ENCODE results near the gene PTH1R.

The PTH1R gene

GRCh38 chr3:46921871-46922271 is 44.4 kb downstream of the PTH1R start:
- Mint-ChIP-seq H3K27me3 (no peaks in the 10 kb centered on the region), H3K27ac (peak overlapping the region; percentile 31), H3K4me3 (no peak overlapping the region), H3K36me3 (peaks cover 65 to 80% of the 10 kb centered on the region in 2 donors), H3K4me1 (peaks cover 31 to 45% of the 10 kb centered on the region in 2 donors), H3K9me3 (peaks cover 5% of the 10 kb centered on the region in 2 donors)
- no peak for DNase-seq
- ATAC-seq (replicated peaks), result no peak

DNA sequence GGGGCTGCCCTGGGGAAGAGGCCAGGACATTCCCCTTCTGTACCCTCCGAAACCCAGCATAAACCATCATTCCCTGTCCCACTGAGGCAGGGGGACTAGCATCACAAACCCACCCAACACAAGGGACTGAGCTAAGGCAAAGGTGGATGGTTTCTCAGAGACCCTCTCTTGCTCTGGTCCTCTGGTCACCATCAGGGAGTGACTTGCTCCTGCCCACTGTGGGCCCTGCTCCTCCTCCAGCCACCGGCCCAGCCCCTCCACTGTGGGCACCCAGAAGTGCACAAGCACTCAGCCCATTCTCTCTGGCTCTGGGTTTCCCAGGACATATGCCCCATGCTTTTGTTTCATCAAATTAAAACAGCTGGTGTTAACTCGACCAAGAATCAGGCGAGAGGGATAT is 44.9 kb downstream of the PTH1R start:
- no peaks in the 10 kb centered on the region for H3K27me3 Mint-ChIP-seq
- H3K4me1 Mint-ChIP-seq, result peaks cover 37 to 47% of the 10 kb centered on the region in 2 donors
- H3K4me3 Mint-ChIP-seq, result no peak overlapping the region
- peaks cover 5% of the 10 kb centered on the region in 2 donors for H3K9me3 Mint-ChIP-seq
- H3K27ac Mint-ChIP-seq, result peak overlapping the region; percentile 51
- ATAC-seq (replicated peaks) (no peak), DNase-seq (no peak)
- H3K36me3 Mint-ChIP-seq, result peaks cover 63 to 76% of the 10 kb centered on the region in 2 donors

DNA sequence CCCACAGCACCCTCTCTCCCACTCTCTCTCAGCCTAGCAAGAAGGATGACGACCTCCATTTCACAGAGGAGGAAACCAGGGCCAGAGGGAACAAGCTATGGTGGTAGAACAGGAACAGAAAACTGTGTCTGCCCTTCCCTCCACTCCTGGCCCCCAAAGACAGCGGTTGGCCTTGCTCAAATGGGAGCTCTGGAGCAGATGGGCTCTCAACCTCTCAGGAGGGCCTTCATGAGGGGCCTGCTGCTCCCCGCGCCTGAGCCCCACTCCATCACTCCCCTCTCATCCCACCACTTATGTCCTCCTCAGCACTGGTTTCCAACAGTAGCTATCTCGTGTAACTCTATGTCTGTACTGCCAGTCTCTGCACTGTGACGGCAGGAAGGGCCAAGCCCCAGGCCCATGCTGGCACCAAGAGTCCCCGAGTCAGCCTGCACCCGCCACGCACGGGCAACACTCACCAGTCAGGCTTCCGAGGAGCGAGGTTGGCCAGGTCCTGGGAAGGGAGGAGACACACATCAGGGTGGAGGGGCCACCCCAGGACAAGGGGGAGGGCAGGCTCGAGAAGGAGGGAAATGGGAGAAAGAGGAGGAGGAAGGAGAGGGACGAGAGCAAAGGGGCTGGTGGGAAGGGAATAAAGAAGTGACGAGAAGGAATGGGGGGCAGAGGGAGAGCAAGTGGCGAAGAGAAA is 45.5 kb downstream of the PTH1R start:
- H3K27me3 Mint-ChIP-seq, result no peaks in the 10 kb centered on the region
- H3K27ac Mint-ChIP-seq, result peak overlapping the region; percentile 91
- DNase-seq, result no peak
- H3K9me3 Mint-ChIP-seq, result peaks cover 0 to 1% of the 10 kb centered on the region in 2 donors
- no peak for ATAC-seq (replicated peaks)
- peaks cover 59 to 72% of the 10 kb centered on the region in 2 donors for H3K36me3 Mint-ChIP-seq
- H3K4me3 Mint-ChIP-seq, result peak overlapping the region in 1 of 2 donors; percentile 52
- peaks cover 38 to 52% of the 10 kb centered on the region in 2 donors for H3K4me1 Mint-ChIP-seq

DNA sequence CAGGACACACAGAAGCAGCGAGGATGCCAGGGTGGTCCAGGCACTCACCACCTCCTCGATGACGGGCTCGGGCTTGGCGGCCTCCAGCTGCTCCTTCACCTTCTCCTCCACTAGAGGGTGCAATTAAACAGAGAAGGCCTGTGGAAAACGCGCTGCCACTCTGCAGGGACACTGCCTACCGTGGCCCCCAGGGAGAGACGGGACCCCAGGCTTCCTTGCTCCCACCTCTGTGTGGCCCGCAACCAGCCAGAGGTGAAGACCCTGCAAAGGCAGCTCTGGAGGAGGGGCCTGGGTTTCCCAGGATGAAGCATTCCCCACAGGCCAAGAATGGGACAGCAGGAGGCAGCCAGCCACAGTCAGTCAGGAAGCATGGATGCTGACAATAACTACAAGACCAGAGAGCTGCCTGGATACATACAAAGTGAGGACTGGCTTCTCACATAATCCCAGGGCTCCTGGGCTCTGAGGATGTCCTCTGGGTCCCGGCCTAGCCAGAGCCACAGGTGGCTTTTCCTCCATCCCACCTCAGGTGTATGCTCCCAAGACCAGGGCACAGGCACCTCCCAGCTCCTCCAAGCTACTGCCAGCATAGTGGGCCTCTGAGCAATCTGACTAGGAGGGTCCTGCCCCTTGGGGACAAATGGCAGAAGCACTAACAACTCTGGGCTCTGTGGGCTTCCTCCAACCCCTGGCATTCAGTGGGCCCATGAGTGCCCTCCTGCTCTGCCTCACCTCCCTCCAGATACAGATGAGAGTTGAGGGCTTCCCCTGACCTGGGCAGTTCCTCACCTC is 46.2 kb downstream of the PTH1R start:
- peak overlapping the region; percentile 91 for H3K27ac Mint-ChIP-seq
- peaks cover 42 to 57% of the 10 kb centered on the region in 2 donors for H3K4me1 Mint-ChIP-seq
- H3K9me3 Mint-ChIP-seq, result peaks cover 3 to 4% of the 10 kb centered on the region in 2 donors
- H3K4me3 Mint-ChIP-seq, result peak overlapping the region in 1 of 2 donors; percentile 52
- ATAC-seq (replicated peaks) (no peak), DNase-seq (no peak)
- H3K36me3 Mint-ChIP-seq, result peaks cover 57 to 71% of the 10 kb centered on the region in 2 donors
- H3K27me3 Mint-ChIP-seq, result no peaks in the 10 kb centered on the region

- peaks cover 59 to 71% of the 10 kb centered on the region in 2 donors for H3K36me3 Mint-ChIP-seq
- H3K4me3 Mint-ChIP-seq, result peak overlapping the region in 1 of 2 donors; percentile 43
- DNase-seq, result no peak
Observed at GRCh38 chr3:46924921-46925584, 47.5 kb downstream of the PTH1R start.

DNA sequence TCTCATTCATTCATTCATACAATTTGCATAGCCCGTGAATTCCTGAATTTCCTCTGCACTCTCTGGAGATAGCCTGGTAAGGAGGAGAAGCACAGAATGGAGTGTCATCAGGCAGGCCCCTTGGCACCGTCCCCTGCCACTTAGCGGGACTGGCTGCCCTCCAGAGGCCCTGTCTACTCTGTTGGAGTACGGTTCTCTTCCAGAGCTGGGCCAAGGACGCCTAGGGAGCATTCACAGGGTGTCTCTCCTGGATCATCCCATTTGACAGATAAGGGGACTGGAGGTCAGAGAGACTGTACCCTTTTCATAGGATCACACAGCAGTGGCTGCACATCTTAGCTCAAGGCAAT is 48.0 kb downstream of the PTH1R start:
- Mint-ChIP-seq H3K4me3 (peak overlapping the region; percentile 78 to 79), H3K27ac (peak overlapping the region; percentile 94), H3K36me3 (peaks cover 60 to 70% of the 10 kb centered on the region in 2 donors), H3K27me3 (no peaks in the 10 kb centered on the region), H3K4me1 (peaks cover 54 to 75% of the 10 kb centered on the region in 2 donors), H3K9me3 (peaks cover 7 to 8% of the 10 kb centered on the region in 2 donors)
- no peak for ATAC-seq (replicated peaks)
- no peak for DNase-seq

More at GRCh38 chr3:46924921-46925584, 47.5 kb downstream of the PTH1R start:
- Mint-ChIP-seq H3K4me1 (peaks cover 50 to 70% of the 10 kb centered on the region in 2 donors), H3K27ac (peak overlapping the region; percentile 94), H3K27me3 (no peaks in the 10 kb centered on the region), H3K9me3 (peaks cover 7 to 8% of the 10 kb centered on the region in 2 donors)
- ATAC-seq (replicated peaks), result no peak

DNA sequence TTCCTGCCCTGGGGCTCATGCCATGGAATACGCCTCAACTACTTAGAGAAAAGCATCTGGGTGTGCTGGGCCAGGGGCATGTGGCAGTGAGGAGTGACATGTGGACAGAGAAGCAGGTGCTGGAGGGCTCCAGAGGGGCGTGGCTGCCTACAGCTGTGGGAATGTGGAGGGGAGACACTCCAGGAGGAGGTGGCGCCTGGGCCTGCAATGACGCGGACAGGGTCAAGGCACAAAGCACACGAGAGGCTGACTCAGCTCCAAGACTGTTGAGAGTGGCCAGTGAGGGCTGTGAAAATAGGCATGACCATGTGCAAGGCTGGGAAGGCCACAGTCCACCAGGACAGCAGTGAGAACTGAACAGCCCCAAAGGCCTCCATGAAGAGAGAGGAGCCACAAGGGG is 48.5 kb downstream of the PTH1R start:
- Mint-ChIP-seq H3K4me1 (peaks cover 59 to 80% of the 10 kb centered on the region in 2 donors), H3K36me3 (peaks cover 61 to 71% of the 10 kb centered on the region in 2 donors)

GRCh38 chr3:46926447-46926846 is 48.9 kb downstream of the PTH1R start:
- peaks cover 7 to 8% of the 10 kb centered on the region in 2 donors for H3K9me3 Mint-ChIP-seq
- H3K4me1 Mint-ChIP-seq, result peaks cover 63 to 84% of the 10 kb centered on the region in 2 donors
- H3K27me3 Mint-ChIP-seq, result no peaks in the 10 kb centered on the region
- H3K4me3 Mint-ChIP-seq, result peak overlapping the region; percentile 78 to 79
- peaks cover 61 to 73% of the 10 kb centered on the region in 2 donors for H3K36me3 Mint-ChIP-seq
- peak overlapping the region; percentile 94 for H3K27ac Mint-ChIP-seq
- no peak for DNase-seq
- ATAC-seq (replicated peaks), result no peak

More for the DNA sequence above, 48.5 kb downstream of the PTH1R start:
- H3K9me3 Mint-ChIP-seq, result peaks cover 7 to 8% of the 10 kb centered on the region in 2 donors
- ATAC-seq (replicated peaks) (no peak), DNase-seq (no peak)
- no peaks in the 10 kb centered on the region for H3K27me3 Mint-ChIP-seq
- peak overlapping the region; percentile 78 to 79 for H3K4me3 Mint-ChIP-seq
- H3K27ac Mint-ChIP-seq, result peak overlapping the region; percentile 94

DNA sequence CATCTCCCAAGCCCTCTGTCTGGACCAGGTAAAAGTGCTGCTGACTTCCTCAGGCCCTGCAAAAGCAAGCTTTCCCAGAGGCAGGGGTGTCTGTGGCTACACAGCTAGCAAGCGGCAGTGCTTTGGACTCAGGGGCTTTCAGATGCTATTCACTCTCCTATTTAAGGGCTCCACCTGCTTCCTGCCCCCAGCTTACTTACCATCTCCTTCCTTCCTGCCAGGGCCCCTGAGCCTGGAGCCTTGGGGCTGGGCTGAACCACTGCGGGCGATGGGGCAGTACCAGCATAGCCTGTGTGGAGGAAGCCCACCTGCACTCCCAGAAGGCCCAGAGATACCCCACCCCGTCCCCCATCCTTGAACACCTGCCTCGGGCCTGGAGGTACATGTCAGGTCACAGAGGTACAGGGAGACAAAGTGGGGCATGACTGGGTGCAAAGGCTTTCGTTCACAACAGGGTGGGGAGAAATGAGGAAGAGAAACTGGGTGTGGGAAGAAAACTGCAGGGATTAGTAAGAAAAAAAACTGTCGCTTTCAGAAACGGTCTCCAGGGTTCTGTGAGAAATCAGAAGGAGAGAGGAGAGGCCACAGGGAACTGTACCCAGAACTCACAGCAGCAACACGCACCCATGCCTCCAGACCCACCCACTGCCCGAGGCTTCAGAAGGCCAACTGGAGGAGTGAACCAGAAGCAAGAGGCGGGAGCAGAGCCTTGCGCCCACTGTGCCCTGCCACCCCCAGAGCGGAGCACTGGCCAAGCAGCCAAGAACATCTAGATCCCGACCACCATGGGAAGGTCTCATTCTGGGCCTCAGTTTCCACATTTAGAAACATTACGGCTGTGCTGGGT is 49.6 kb downstream of the PTH1R start:
- no peaks in the 10 kb centered on the region for H3K27me3 Mint-ChIP-seq
- H3K4me1 Mint-ChIP-seq, result peaks cover 69 to 91% of the 10 kb centered on the region in 2 donors
- peak; percentile 77 for DNase-seq
- peaks cover 7 to 8% of the 10 kb centered on the region in 2 donors for H3K9me3 Mint-ChIP-seq
- peaks cover 57 to 76% of the 10 kb centered on the region in 2 donors for H3K36me3 Mint-ChIP-seq
- H3K27ac Mint-ChIP-seq, result peak overlapping the region; percentile 94
- peak; percentile 80 to 81 for ATAC-seq (replicated peaks)
- H3K4me3 Mint-ChIP-seq, result peak overlapping the region; percentile 78 to 79

- Mint-ChIP-seq H3K27me3 (no peaks in the 10 kb centered on the region), H3K4me3 (peak overlapping the region; percentile 78 to 79), H3K9me3 (peaks cover 7 to 8% of the 10 kb centered on the region in 2 donors), H3K36me3 (peaks cover 54 to 76% of the 10 kb centered on the region in 2 donors), H3K4me1 (peaks cover 75 to 94% of the 10 kb centered on the region in 2 donors), H3K27ac (peak overlapping the region; percentile 94)
- DNase-seq (no peak), ATAC-seq (replicated peaks) (peak; percentile 11 to 12)
Observed at GRCh38 chr3:46927718-46928073, 50.2 kb downstream of the PTH1R start.

DNA sequence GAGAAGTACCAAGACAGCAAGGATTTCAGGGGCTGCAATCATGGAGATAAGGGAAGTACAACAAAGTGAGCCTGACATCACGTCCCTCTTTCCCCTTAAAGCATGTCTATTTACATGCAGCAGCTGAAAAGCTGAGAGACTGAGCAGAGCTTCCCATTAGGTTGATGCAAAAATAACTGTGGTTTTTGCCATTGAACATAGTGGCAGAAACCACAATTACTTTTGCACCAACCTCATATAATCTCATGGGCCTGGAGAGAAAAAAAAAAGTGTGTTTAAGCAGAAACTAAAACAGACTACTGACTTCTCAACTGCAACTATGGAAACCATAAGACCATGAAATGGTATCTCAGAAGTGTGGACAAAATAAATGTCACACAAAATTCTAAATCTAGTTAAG is 50.8 kb downstream of the PTH1R start:
- H3K9me3 Mint-ChIP-seq, result peaks cover 7 to 8% of the 10 kb centered on the region in 2 donors
- peak overlapping the region; percentile 97 for H3K27ac Mint-ChIP-seq
- DNase-seq (no peak), ATAC-seq (replicated peaks) (peak; percentile 11 to 14)
- H3K4me1 Mint-ChIP-seq, result peaks cover 72 to 94% of the 10 kb centered on the region in 2 donors
- peak overlapping the region; percentile 72 to 74 for H3K4me3 Mint-ChIP-seq
- H3K27me3 Mint-ChIP-seq, result no peaks in the 10 kb centered on the region
- H3K36me3 Mint-ChIP-seq, result peaks cover 48 to 70% of the 10 kb centered on the region in 2 donors

GRCh38 chr3:46929324-46929723 is 51.8 kb downstream of the PTH1R start:
- Mint-ChIP-seq H3K4me3 (peak overlapping the region; percentile 9 to 50), H3K27me3 (no peaks in the 10 kb centered on the region), H3K27ac (peak overlapping the region; percentile 84), H3K4me1 (peaks cover 69 to 94% of the 10 kb centered on the region in 2 donors), H3K36me3 (peaks cover 42 to 66% of the 10 kb centered on the region in 2 donors), H3K9me3 (peaks cover 7 to 8% of the 10 kb centered on the region in 2 donors)
- DNase-seq, result no peak
- ATAC-seq (replicated peaks), result no peak

DNA sequence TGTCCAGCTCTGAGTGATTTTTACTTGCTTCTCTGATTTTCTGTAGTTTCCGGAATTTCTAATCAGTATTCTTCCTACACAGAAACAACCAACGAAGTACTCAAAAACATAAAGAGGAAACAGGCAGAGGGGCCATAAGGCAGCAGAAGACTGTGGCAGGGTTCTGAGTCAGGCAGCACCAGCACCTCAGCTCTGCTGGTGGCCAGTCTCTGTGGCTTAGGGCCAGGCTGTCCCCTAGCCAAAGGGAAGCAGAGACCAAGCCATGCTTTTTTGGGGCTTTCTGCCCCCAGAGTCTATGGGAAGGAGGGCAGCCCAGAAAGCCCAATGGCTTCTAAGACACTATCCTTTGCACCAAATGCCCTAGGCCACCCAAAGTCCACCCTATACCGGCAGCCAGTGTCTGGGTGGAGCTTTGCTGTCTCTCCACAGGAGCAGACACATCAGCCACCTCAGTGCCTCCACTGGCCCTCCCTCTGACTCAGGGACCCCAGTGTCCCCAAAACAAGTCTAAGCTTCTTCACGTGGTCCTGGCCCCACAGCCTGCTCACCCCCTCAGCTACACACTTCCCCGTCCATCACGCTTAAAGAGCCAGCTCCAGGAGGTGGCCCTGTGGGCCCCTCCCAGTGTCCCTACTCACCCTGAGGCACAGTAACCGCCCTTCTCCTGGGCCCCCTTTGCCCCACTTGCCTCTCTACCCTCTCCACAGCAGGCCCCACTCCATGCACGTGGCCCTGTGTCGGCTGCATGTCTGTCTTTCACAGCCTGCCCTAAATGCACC is 52.8 kb downstream of the PTH1R start:
- DNase-seq, result no peak
- peaks cover 41 to 72% of the 10 kb centered on the region in 2 donors for H3K36me3 Mint-ChIP-seq
- H3K9me3 Mint-ChIP-seq, result peaks cover 7 to 8% of the 10 kb centered on the region in 2 donors
- H3K4me3 Mint-ChIP-seq, result peak overlapping the region; percentile 19 to 70
- H3K27ac Mint-ChIP-seq, result peak overlapping the region; percentile 94
- H3K4me1 Mint-ChIP-seq, result peaks cover 72 to 97% of the 10 kb centered on the region in 2 donors
- no peaks in the 10 kb centered on the region for H3K27me3 Mint-ChIP-seq
- no peak for ATAC-seq (replicated peaks)

Data from stimulated activated naive B cell treated with anti-CD40 and anti-IgM and Interleukin-4, amounts not matched to agents 10 μg/mL and 1 μg/mL and 100 μg/mL, for 72 hours (primary cell).